B cell (primary cell): Measurements from ENCODE around the gene PLPPR3. TPM values are rescaled to one million over a fixed set of nuclear protein-coding genes. Genes with fewer than 3 reads are reported as not detected.

ENCODE experiments used
- ATAC-seq: fragments of 200-7000 bp; cut with Tn5 transposase; one replicate; pipeline ENCODE4 v1.10.0; 2021; ENCODE audit warnings: low read depth, mild to moderate bottlenecking, moderate number of reproducible peaks, moderate library complexity
- CTCF ChIA-PET: fragments of 350-600 bp; sonication (Branson Sonifier 250); formaldehyde crosslinking; loops from one replicate; lab custom pipeline; 2021; ENCODE audit warnings: antibody characterized with exemption, inconsistent platforms; lab: Charles Lee
- POLR2A ChIA-PET: fragments of 350-600 bp; sonication (Branson Sonifier 250); formaldehyde crosslinking; loops from one replicate; lab custom pipeline; 2021; ENCODE audit warnings: antibody characterized with exemption; lab: Charles Lee
- DNase-seq: peaks from one replicate; pipeline ENCODE4 v3.0.0; 2013
- H2AFZ ChIP-seq: 2 replicates; pipeline ENCODE4 v1.6.1; 2012; ENCODE audit warnings: mild to moderate bottlenecking, low read depth, low read length; ENCODE audit not compliant: insufficient read depth, poor library complexity, severe bottlenecking
- H3K27ac ChIP-seq, 2 donors: 1 replicate in 1 of 2; 2 replicates in 1 of 2; pipeline ENCODE4 v1.5.1; 2012 to 2013; ENCODE audit warnings: low read length in 2 of 2, mild to moderate bottlenecking in 2 of 2, moderate library complexity in 1 of 2
- H3K27me3 ChIP-seq, 4 experiments: fragments of 200-600 bp in 1 of 4; sonication (generic) in 1 of 4; replicated peaks in 1 of 4; 1 replicate in 2 of 4; 2 replicates in 2 of 4; pipeline versions ENCODE4 v1.6.1 to v1.7.0; 2013 to 2016; ENCODE audit warnings: low read length in 3 of 4, mild to moderate bottlenecking in 2 of 4, mixed read lengths in 1 of 4, moderate library complexity in 1 of 4; ENCODE audit not compliant: insufficient read depth in 4 of 4, control insufficient read depth in 3 of 4; ENCODE audit errors: control extremely low read depth in 1 of 4
- H3K36me3 ChIP-seq, 2 experiments: replicated peaks in 1 of 2; 1 replicate in 1 of 2; 2 replicates in 1 of 2; pipeline versions ENCODE4 v1.6.1 to v1.7.1; 2013; ENCODE audit warnings: low read length in 1 of 2; ENCODE audit not compliant: insufficient read depth in 2 of 2, control insufficient read depth in 1 of 2; ENCODE audit errors: control extremely low read depth in 1 of 2, extremely low read depth in 1 of 2
- H3K4me1 ChIP-seq, 2 donors: fragments of 200-600 bp in 1 of 2; sonication (generic) in 1 of 2; 1 replicate in 1 of 2; 2 replicates in 1 of 2; pipeline versions ENCODE4 v1.5.1 to v1.6.1; 2013 to 2017; ENCODE audit warnings: low read length in 2 of 2; ENCODE audit not compliant: control insufficient read depth in 2 of 2, insufficient read depth in 2 of 2
- H3K4me2 ChIP-seq: replicated peaks from 2 replicates; pipeline ENCODE3; 2012; ENCODE audit warnings: mild to moderate bottlenecking, low read depth, low read length; ENCODE audit not compliant: poor library complexity, severe bottlenecking
- H3K4me3 ChIP-seq, 5 experiments: fragments of 200-600 bp in 1 of 5; sonication (generic) in 1 of 5; 1 replicate in 3 of 5; 2 replicates in 2 of 5; pipeline versions ENCODE4 v1.5.1 to v1.7.0; 2011 to 2016; ENCODE audit warnings: low read length in 4 of 5, mild to moderate bottlenecking in 4 of 5, low read depth in 2 of 5, control low read depth in 1 of 5, moderate library complexity in 1 of 5; ENCODE audit not compliant: insufficient read depth in 1 of 5; ENCODE audit errors: control extremely low read depth in 1 of 5, extremely low read depth in 1 of 5
- H3K79me2 ChIP-seq: fragments of 200-600 bp; sonication (generic); one replicate; pipeline ENCODE4 v1.6.0; 2016; ENCODE audit warnings: low read length; ENCODE audit not compliant: control insufficient read depth, insufficient read depth
- H3K9ac ChIP-seq: fragments of 200-600 bp; sonication (generic); 2 replicates; pipeline ENCODE4 v1.6.1; 2017; ENCODE audit warnings: mild to moderate bottlenecking, low read length, moderate library complexity
- H3K9me3 ChIP-seq, 3 donors: one replicate each; pipeline versions ENCODE4 v1.6.1 to v1.7.1; 2013; ENCODE audit warnings: low read length in 2 of 3; ENCODE audit not compliant: control insufficient read depth in 2 of 3, insufficient read depth in 1 of 3; ENCODE audit errors: control extremely low read depth in 1 of 3
- H4K20me1 ChIP-seq: 2 replicates; pipeline ENCODE4 v1.6.0; 2012; ENCODE audit warnings: mild to moderate bottlenecking, low read length; ENCODE audit not compliant: insufficient read depth, control insufficient read depth, poor library complexity, severe bottlenecking
- H3K27ac Mint-ChIP-seq: one replicate; pipeline ENCODE4 v1.8.0; 2021; ENCODE audit warnings: mixed read lengths
- H3K27me3 Mint-ChIP-seq: one replicate; pipeline ENCODE4 v1.8.0; 2021; ENCODE audit warnings: mixed read lengths
- H3K4me1 Mint-ChIP-seq: one replicate; pipeline ENCODE4 v1.8.0; 2021; ENCODE audit warnings: mixed read lengths
- H3K4me3 Mint-ChIP-seq: one replicate; pipeline ENCODE4 v1.8.0; 2021; ENCODE audit warnings: mixed read lengths
- H3K9me3 Mint-ChIP-seq: one replicate; pipeline ENCODE4 v1.8.0; 2022; ENCODE audit warnings: mixed read lengths; ENCODE audit not compliant: insufficient read depth
- CTCF ChIP-seq: fragments of 200-600 bp; IDR thresholded peaks from one replicate; pipeline ENCODE4 v1.8.0; 2022; ENCODE audit warnings: antibody characterized with exemption, mild to moderate bottlenecking
- EZH2 ChIP-seq: IDR thresholded peaks from 2 replicates; pipeline ENCODE4 v1.6.1; 2012; ENCODE audit warnings: borderline replicate concordance, low read depth, mild to moderate bottlenecking, moderate library complexity, low read length; ENCODE audit not compliant: insufficient read depth, poor library complexity, severe bottlenecking
- WGBS: methylation state at CpG from one replicate; pipeline ENCODE4 v1.1.5; 2013; ENCODE audit warnings: missing lambda C conversion rate; ENCODE audit not compliant: insufficient coverage; 5-methylcytosine and 5-hydroxymethylcytosine counted together
- intact Hi-C: fragments of 100-400 bp; cut with micrococcal nuclease; formaldehyde crosslinking; loops from one replicate; pipeline ENCODE4 v1.10.0; 2022
- polyA plus RNA-seq: library from polyadenylated mRNA; depleted of rRNA; stranded (reverse); fragments of >200 nt; gene quantifications from 2 replicates; pipeline ENCODE4 v1.2.3, GENCODE V29; 2012
- total RNA-seq, 2 donors: library from RNA; stranded (reverse); fragments of 120-200 nt in 1 of 2; gene quantifications; 1 replicate in 1 of 2; 2 replicates in 1 of 2; pipeline versions ENCODE4 v1.2.3 to v1.2.4, GENCODE V29; 2013 to 2022

Gene PLPPR3
- total and polyA plus RNA-seq, 2 donors (not counting 1 experiment from before 2014, with no cell fraction given), result not detected

- WGBS, result 96% methylated on average over 53 of the region's 53 CpGs
Measured at GRCh38 chr19:804419-805165, 17.2 kb downstream of the PLPPR3 start.

More at GRCh38 chr19:804419-805165, 17.2 kb downstream of the PLPPR3 start:
- ATAC-seq, result no peak
- Mint-ChIP-seq H3K27me3 (no peaks in the 10 kb centered on the region), H3K4me1 (peaks cover 28% of the 10 kb centered on the region), H3K9me3 (no peaks in the 10 kb centered on the region), H3K4me3 (no peak overlapping the region), H3K27ac (no peak overlapping the region)
- POLR2A ChIA-PET, result no interaction called here
- TF ChIP-seq CTCF, result no peak
- no peak for TF ChIP-seq EZH2
- peaks cover 14 to 23% of the 10 kb centered on the region in 2 donors for H3K4me1 ChIP-seq
- no peak overlapping the region for H3K4me3 ChIP-seq
- no peaks in the 10 kb centered on the region for H3K27me3 ChIP-seq
- peaks cover 86% of the 10 kb centered on the region for H3K79me2 ChIP-seq
- intact Hi-C loops, result no loop called here
- no peak overlapping the region for H2AFZ ChIP-seq
- peaks cover 6 to 80% of the 10 kb centered on the region in 2 experiments for H3K36me3 ChIP-seq
- no peak overlapping the region for H3K4me2 ChIP-seq
- no peaks in the 10 kb centered on the region for H3K9me3 ChIP-seq
- CTCF ChIA-PET, result interaction anchor here (0.7 kb wide), 1 partner anchor 118 kb away, joined by 3 read pairs; no protein-coding TSS in a partner anchor
- no peak overlapping the region for H3K9ac ChIP-seq
- no peak overlapping the region for H3K27ac ChIP-seq
- DNase-seq, result peak; percentile 28
- H4K20me1 ChIP-seq, result peaks cover 100% of the 10 kb centered on the region
